ENCODE data around the gene SCN5A.

GRCh38 chr3:38651153-38651789, 1.8 kb upstream of the SCN5A start:
- TF ChIP-seq CTCF (IDR thresholded peaks at IDR 0.05; ENCODE audit: poor library complexity) (peak; percentile 86), EZH2 (IDR thresholded peaks at IDR 0.05; ENCODE audit: borderline replicate concordance) (no peak), EZH2phosphoT487 (IDR thresholded peaks at IDR 0.05; ENCODE audit: low read depth, severe bottlenecking, unreplicated experiment) (no peak)

All from hepatocyte (in vitro differentiated cells).